Stimulated activated CD4-positive, alpha-beta T cell treated with anti-CD3 and anti-CD28 coated beads, Interleukin-1b, Interleukin-23, amount 100 ng/mL, for 4 hours (primary cell): ENCODE data around the gene KATNAL1.

Experiments used
- DNase-seq, 2 donors: peaks; one replicate each; pipeline ENCODE4 v3.0.0-alpha.2; 2020; ENCODE audit warnings: low read depth in 2 of 2

The KATNAL1 gene

DNA sequence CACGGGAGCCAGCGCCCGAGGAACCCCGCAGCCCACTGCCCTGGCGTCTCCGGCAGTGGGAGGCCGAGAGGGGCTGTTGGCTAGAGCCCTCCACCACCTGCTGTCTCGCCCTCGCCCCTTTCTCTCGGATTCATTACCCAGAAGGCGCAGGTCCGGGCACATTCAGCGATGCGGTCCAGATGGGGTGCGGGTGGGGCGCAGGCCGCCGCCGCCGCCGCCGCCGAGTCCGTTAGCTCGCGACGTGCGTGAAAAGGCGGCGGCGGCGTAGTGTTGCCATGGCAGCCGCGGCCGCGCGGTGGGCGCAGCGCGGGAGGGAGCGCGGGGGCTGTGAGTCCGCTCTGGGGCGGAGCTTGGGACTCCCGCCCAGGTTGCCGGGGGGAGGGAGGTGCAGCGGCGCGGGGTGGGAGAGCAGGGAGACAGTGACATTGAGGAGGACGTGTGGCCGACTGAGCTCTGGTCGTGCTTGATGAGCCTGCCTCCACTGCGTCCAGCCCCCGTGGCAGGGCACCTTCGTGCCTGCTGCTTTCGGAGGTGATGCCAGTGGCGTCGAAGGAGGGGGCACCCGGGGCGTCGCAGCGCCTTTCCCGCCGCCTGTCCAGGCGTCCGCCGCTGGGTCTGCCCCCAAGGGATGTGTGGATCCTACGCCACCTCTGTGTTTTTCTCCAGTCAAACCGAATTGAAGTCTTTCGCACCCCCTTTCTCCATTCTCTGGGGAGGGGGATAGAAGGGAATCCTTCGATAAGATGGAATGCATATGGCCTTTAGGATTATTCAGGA lies at the start of gene KATNAL1:
Gene KATNAL1, minus strand, starts transcription at position 358 of the 777 bp plus-strand sequence. CDS start 23,774 bp downstream, outside the sequence.
- peak; percentile 44 to 64 for DNase-seq

- no peak for DNase-seq
These were observed 48.5 kb upstream of the KATNAL1 start for GRCh38 chr13:30355839-30356238.

GRCh38 chr13:30355384-30355699 lies 48.0 kb upstream of the KATNAL1 start:
- no peak for DNase-seq

DNA sequence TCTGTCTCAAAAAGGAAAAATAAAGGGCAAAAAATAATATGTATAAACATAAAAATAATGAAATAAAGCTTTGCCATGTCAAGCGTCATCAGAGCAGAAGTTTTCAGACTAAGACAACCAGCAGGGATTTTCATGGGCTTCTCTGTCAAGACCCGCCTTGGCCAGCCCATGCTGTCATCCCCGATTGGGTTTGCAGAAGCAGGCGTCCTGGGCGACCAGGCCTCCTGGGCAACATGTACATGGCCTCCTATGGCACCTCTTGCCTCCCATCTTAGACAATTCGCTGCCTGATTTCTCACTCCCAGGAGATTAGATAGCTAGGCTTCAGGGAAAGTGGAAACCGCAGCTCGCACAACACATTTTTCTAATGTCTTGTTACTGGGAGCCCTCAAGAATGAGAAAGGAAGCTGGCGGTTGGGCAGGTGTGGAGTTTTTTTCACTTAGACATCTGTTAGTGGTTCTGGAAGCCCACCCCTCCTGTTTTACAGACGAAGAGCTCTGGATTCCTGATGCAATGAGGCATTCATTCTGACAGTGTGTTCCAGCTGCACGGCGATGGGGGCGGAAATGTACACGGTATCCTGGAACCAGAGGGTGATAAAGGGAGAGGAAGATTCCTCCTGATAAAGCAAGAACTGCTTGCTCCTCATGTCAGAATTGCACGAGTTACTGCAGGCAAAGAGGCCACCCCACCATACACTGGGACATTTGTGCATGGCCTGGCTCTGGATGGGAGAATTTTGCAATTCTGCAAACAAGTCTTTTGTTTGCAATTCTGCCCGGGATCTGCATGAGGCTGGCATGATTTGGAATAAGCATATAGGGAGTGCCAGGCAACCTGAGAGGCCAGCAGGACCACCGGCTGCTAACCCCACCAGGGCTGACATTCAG lies 47.4 kb upstream of the KATNAL1 start:
- DNase-seq: no peak

DNA sequence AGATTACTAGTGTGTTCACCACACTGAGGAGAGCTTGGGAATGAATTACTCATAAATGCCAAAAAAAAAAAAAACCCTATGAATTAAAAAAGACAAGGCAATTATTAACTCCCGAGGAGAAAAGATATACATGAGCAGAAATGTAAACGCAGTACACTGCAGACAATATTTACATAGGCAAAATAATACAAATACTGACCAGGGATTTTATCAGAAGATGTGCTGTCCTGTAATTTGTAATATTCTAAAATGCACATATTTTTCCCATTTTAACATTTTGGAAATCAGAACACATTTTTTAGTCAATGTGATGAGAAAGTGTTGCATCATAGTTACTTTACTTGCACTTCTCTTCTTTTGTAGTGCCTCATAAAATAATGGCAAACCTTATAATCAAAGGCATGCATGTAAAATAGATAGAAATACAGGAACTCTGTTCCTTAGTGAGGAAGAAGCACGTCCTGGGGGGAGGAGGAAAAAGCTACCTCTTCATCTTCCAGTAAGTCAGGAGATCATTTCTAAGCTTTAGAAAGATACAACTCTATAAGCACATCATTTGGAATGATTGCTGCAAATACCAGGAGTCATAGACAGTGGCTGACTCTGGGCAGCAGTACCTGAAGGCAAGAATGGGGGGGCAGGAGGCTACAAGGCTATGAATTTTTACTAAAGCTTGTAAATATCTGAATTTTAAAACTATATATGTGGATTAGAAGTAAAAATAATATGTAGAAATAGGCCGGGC lies 46.3 kb upstream of the KATNAL1 start:
- no peak for DNase-seq

GRCh38 chr13:30353060-30353459 lies 45.7 kb upstream of the KATNAL1 start:
- no peak for DNase-seq

DNA sequence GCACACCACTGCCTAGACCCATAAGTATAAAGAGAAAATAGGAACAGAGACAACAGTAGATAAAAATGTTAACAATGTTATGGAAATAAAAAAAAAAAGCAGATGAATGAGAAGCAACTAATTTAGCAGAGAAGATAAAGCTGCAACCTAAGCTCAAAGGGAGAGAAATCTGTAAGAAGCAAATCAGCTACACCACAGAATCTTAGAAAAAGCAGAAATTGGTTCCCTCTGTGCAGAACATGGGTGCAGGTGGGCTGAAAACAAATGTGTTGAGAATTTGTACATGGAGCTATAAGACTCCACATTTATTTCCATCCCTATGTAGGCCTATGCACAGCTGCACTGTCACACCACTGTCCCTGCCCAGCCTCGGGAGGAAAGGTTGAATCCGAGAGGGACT lies 44.8 kb upstream of the KATNAL1 start:
- no peak for DNase-seq

GRCh38 chr13:30346789-30347167 lies 39.4 kb upstream of the KATNAL1 start:
- no peak for DNase-seq

- peak; percentile 3 to 32 for DNase-seq
These were observed 38.9 kb upstream of the KATNAL1 start for GRCh38 chr13:30346153-30346788.

- no peak for DNase-seq
These were observed 38.2 kb upstream of the KATNAL1 start for GRCh38 chr13:30345426-30346100.

DNA sequence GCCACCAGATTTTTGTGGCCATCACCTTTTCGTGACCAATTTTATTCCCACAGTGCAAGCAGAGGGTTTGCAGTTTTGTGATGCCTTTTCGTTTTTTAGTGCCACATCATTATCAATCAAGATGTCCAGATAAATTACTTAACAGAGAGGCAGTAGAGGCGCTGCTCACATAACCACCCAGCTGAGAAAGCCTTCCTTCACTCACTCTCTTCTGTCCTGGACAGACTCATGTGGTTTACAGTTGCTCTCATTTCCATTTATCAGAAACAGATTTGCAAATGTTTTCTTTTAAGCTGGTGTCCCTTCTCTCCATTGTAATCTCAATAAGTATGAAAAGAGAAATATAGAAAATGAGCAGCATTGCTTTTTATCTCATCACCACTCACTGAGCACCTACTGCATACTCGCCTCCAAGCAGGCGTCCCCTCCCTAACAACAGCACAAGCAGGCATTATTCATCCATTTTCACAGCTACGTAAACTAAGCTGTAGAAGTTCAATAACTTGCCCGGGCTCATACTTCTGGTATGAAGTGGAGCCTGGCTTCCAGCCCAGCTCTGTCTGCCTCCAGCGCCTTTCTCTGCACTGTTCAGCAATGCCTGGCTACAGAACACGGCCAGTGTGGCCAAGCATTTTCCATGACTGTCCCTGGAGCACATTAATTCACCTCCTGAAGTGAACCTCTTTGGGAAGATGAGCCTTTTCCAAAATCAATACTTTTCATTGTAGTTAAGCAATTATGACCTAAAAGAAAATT lies 34.6 kb upstream of the KATNAL1 start:
- DNase-seq: no peak

DNA sequence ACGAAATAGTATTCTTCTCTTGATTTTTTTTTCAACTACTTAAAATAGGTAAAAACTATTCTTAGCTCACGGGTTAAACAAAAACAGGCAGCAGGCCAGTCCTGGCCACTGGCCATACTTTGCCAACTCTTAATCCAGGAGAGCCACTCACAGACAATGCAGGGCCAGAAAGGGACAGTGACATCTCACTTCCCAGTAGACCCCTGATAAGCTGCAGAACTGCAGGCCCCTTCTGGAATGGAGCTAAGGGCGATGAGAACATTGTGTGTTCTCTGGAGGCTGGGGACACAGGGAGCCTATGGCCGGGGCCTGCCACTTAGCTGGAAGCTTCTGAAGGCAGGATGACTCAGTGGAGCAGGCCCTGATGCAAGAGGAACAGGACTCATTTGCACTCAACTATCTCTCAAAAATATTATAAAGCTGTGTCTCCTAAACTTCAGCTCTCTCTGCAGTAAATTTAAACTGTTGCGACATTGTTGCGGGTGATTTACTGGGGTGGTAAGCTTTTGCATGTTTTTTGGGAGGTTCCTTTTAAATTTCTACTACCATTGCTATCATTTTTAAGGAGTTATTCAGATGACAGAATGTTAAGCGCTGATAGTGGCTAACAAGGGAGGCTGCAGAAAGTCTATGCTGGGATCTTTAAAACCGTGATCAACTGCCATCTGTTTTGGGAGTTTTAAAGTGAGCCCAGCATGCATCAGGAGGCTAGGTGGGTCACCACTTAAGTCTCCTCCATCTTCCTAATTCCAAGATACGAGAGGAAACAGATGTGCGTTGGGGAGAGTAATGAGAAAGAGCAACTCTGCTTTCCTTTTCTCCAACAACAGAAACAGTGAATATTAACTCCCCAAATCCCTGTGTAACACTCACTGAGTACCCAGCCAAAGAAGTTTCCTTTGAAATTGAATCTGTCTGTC lies 33.2 kb upstream of the KATNAL1 start:
- DNase-seq: no peak

- DNase-seq: no peak
These were observed 32.5 kb upstream of the KATNAL1 start for GRCh38 chr13:30339738-30340330.

DNA sequence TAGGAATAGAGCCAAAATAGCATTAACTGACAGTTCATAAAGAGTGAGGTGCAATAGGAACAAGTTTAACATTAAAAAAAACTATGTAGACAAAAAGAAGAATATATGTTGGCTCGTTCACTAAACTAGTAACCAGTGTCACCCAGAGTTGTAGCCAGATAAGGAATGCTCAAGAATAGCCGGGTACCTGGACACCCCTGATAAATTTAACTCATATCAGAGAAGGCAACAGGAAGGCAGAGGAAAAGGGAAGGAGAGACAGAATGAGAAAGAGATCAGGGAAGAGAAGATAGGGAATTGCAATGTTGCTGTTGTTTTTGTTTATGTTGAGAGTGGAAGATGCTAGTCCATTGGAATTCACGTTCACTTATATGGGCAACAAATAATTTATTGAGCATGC lies 31.6 kb upstream of the KATNAL1 start:
- DNase-seq: no peak

GRCh38 chr13:30338331-30338851 lies 31.0 kb upstream of the KATNAL1 start:
- no peak for DNase-seq

DNA sequence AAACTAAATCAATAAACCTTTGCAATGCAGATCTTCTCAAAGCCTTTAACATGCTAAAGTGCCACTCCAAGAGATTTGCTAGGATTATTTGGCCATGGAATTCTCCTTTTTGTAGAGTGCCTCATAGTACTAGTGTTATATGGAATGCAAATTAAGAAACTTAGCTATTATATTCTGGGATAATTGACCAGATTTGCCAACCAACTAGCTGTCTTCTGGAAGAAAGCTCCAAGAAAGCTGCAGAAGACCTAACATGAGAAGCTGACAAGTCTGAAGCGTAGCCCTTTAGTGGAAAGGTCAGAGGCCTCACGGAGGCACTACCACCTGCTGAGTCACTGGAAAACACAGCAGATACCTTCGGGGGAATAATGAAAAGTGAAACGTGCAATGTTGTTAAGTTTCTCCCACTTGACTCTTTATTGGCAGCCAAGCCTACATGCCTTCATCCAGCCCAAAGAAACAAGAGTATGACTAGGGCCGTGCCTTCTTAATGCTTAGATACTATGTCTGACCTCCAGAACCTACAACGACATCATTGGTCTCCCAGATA lies 29.8 kb upstream of the KATNAL1 start:
- no peak for DNase-seq

DNA sequence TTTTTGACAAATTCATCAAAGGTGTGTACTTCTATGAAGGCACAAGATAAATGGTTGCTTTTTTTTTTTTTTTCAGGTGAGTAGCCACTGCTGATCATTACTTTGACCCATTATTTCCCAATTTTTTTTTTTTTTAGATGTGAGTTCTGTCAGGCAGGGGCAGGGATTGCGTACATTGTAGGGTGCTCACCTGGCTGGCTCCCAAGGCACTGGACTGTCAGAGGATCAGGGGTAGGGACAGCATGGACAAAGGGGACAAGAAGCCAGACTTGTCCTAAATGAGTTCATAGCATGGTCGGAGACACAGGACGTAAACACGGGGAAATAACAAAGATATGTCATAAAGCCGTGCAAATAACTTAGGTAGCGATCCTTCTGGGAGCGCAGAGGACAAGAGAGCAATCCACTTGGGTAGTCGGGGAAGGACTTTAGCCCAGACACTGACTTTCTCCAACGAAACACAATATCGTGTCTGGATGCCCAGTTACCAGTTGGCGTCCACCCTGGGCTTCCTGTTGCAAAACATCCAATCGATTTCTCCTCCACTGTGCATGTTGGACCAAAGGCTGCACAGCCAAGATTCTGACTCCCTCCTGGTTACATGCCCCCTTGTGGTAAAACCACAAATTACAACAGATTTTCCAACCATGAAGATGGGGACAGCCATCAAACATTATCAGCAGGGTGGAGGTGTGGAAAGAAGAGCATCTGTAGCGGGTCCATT lies 27.5 kb upstream of the KATNAL1 start:
- peak in 1 of 2 donors; percentile 9 for DNase-seq

DNA sequence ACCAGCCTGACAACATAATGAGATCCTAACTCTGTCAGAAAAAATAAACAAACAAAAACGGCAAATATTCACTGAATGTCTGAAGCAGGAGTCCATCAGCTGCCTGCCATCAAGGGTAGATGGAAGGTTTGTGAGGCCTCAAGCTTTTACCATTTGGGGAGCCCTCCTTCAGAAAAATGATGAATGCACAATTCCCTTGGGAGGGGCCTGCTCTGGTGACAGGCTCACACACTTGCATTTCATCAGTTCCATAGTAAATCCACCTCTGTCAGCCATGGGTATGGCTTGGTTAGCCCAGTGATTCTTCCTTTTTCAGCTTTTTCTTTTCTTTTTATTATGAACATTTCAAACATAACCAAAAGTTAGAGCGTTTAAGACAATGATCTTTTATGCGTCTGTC lies 26.3 kb upstream of the KATNAL1 start:
- DNase-seq: no peak
